ENCODE data around the gene PIK3AP1. TPM values are rescaled to one million over a fixed set of nuclear protein-coding genes. Genes with fewer than 3 reads are reported as not detected.

The PIK3AP1 gene
- total and polyA plus RNA-seq, 7 experiments from 2014 or later = 0.46 to 68.1 (median 2.9) TPM

GRCh38 chr10:96646301-96646700 is 74.0 kb downstream of the PIK3AP1 start:
- ATAC-seq (no peak), DNase-seq (no peak)
- Mint-ChIP-seq H3K4me3 (no peak overlapping the region), H3K27me3 (no peaks in the 10 kb centered on the region), H3K27ac (no peak overlapping the region), H3K9me3 (no peaks in the 10 kb centered on the region), H3K36me3 (peaks cover 0 to 1% (median 0%) of the 10 kb centered on the region in 5 donors), H3K4me1 (peaks cover 8 to 36% (median 10%) of the 10 kb centered on the region in 7 donors)
- Histone ChIP-seq H3K27me3 (ENCODE audit: control insufficient read depth in 2 of 2, insufficient read depth in 2 of 2, low read length in 2 of 2) (no peaks in the 10 kb centered on the region), H3K4me3 (ENCODE audit: low read length) (no peak overlapping the region), H3K36me3 (ENCODE audit: control insufficient read depth in 2 of 3, insufficient read depth in 3 of 3, low read length in 3 of 3) (no peaks in the 10 kb centered on the region), H3K4me1 (ENCODE audit: control insufficient read depth in 2 of 2, insufficient read depth in 2 of 2, low read length in 2 of 2) (peaks cover 0 to 9% of the 10 kb centered on the region in 2 donors), H3K9me3 (ENCODE audit: control insufficient read depth in 2 of 3, low read length in 3 of 3) (no peaks in the 10 kb centered on the region), H3K27ac (ENCODE audit: low read depth, low read length) (no peak overlapping the region)
- CTCF ChIA-PET = interaction anchor here (0.7 kb wide), 2 partner anchors 74 to 181 kb away, joined by 3 read pairs; no protein-coding TSS in a partner anchor
- POLR2A ChIA-PET = no interaction called here
- intact Hi-C loops (cut with micrococcal nuclease) = no loop called here

GRCh38 chr10:96645191-96645721 is 75.1 kb downstream of the PIK3AP1 start:
- peak; percentile 69 for ATAC-seq
- H3K36me3 ChIP-seq (ENCODE audit: control insufficient read depth in 2 of 3, insufficient read depth in 3 of 3, low read length in 3 of 3) = no peaks in the 10 kb centered on the region
- CTCF ChIA-PET = interaction anchor here (0.6 kb wide), 1 partner anchor 156 kb away, joined by 3 read pairs; no protein-coding TSS in a partner anchor

GRCh38 chr10:96643920-96644319 is 76.4 kb downstream of the PIK3AP1 start:
- ATAC-seq (no peak), DNase-seq (peak in 1 of 9 donors; percentile 7)
- peaks cover 0 to 5% (median 0%) of the 10 kb centered on the region in 5 donors for H3K27me3 Mint-ChIP-seq
- H3K27me3 ChIP-seq (ENCODE audit: control insufficient read depth in 2 of 2, insufficient read depth in 2 of 2, low read length in 2 of 2) = no peaks in the 10 kb centered on the region
- no peak overlapping the region for H3K4me3 Mint-ChIP-seq
- H3K4me3 ChIP-seq (ENCODE audit: low read length) = no peak overlapping the region
- no peak overlapping the region for H3K27ac ChIP-seq (ENCODE audit: low read depth, low read length)
- ChIA-PET POLR2A (no interaction called here), CTCF (no interaction called here)
- peaks cover 0 to 30% (median 4%) of the 10 kb centered on the region in 7 donors for H3K4me1 Mint-ChIP-seq
- intact Hi-C loops (cut with micrococcal nuclease) = loop anchor here (1.0 to 5.0 kb wide), 4 partner anchors 57 to 383 kb away; partner anchors contain the start of gene TM9SF3 (in 2 of the 2)
- no peak overlapping the region for H3K27ac Mint-ChIP-seq
- H3K36me3 ChIP-seq (ENCODE audit: control insufficient read depth in 2 of 3, insufficient read depth in 3 of 3, low read length in 3 of 3) = no peaks in the 10 kb centered on the region
- H3K36me3 Mint-ChIP-seq = peaks cover 0 to 1% (median 0%) of the 10 kb centered on the region in 5 donors
- no peaks in the 10 kb centered on the region for H3K9me3 ChIP-seq (ENCODE audit: control insufficient read depth in 2 of 3, low read length in 3 of 3)
- no peaks in the 10 kb centered on the region for H3K9me3 Mint-ChIP-seq
- no peaks in the 10 kb centered on the region for H3K4me1 ChIP-seq (ENCODE audit: control insufficient read depth in 2 of 2, insufficient read depth in 2 of 2, low read length in 2 of 2)

More at GRCh38 chr10:96645191-96645721, 75.1 kb downstream of the PIK3AP1 start:
- H3K4me3 ChIP-seq (ENCODE audit: low read length) = no peak overlapping the region
- peaks cover 0 to 1% (median 0%) of the 10 kb centered on the region in 5 donors for H3K36me3 Mint-ChIP-seq
- no peaks in the 10 kb centered on the region for H3K27me3 ChIP-seq (ENCODE audit: control insufficient read depth in 2 of 2, insufficient read depth in 2 of 2, low read length in 2 of 2)
- H3K9me3 Mint-ChIP-seq = no peaks in the 10 kb centered on the region
- no peaks in the 10 kb centered on the region for H3K27me3 Mint-ChIP-seq
- H3K9me3 ChIP-seq (ENCODE audit: control insufficient read depth in 2 of 3, low read length in 3 of 3) = no peaks in the 10 kb centered on the region
- POLR2A ChIA-PET = no interaction called here
- no peaks in the 10 kb centered on the region for H3K4me1 ChIP-seq (ENCODE audit: control insufficient read depth in 2 of 2, insufficient read depth in 2 of 2, low read length in 2 of 2)
- no peak overlapping the region for H3K4me3 Mint-ChIP-seq
- H3K4me1 Mint-ChIP-seq = peaks cover 0 to 30% (median 5%) of the 10 kb centered on the region in 7 donors
- intact Hi-C loops (cut with micrococcal nuclease) = no loop called here
- H3K27ac Mint-ChIP-seq = no peak overlapping the region
- no peak for DNase-seq
- no peak overlapping the region for H3K27ac ChIP-seq (ENCODE audit: low read depth, low read length)

GRCh38 chr10:96642973-96643372 is 77.3 kb downstream of the PIK3AP1 start:
- Histone ChIP-seq H3K9me3 (ENCODE audit: control insufficient read depth in 2 of 3, low read length in 3 of 3) (no peaks in the 10 kb centered on the region), H3K27me3 (ENCODE audit: control insufficient read depth in 2 of 2, insufficient read depth in 2 of 2, low read length in 2 of 2) (no peaks in the 10 kb centered on the region), H3K27ac (ENCODE audit: low read depth, low read length) (no peak overlapping the region), H3K4me3 (ENCODE audit: low read length) (no peak overlapping the region), H3K36me3 (ENCODE audit: control insufficient read depth in 2 of 3, insufficient read depth in 3 of 3, low read length in 3 of 3) (no peaks in the 10 kb centered on the region), H3K4me1 (ENCODE audit: control insufficient read depth in 2 of 2, insufficient read depth in 2 of 2, low read length in 2 of 2) (no peaks in the 10 kb centered on the region)
- H3K9me3 Mint-ChIP-seq = no peaks in the 10 kb centered on the region
- CTCF ChIA-PET = interaction anchor here (0.6 kb wide), 1 partner anchor 20 kb away, joined by 4 read pairs; no protein-coding TSS in a partner anchor
- POLR2A ChIA-PET = no interaction called here
- ATAC-seq = peak; percentile 63
- H3K4me1 Mint-ChIP-seq = peaks cover 0 to 22% (median 4%) of the 10 kb centered on the region in 7 donors
- intact Hi-C loops (cut with micrococcal nuclease) = loop anchor here (1.0 to 5.0 kb wide), 3 partner anchors 56 to 384 kb away; partner anchors contain the start of gene TM9SF3 (in 2 of the 2)
- no peak overlapping the region for H3K4me3 Mint-ChIP-seq
- no peak overlapping the region for H3K27ac Mint-ChIP-seq
- peak in 2 of 9 donors; percentile 33 to 57 for DNase-seq
- H3K36me3 Mint-ChIP-seq = no peaks in the 10 kb centered on the region
- peaks cover 0 to 8% (median 0%) of the 10 kb centered on the region in 5 donors for H3K27me3 Mint-ChIP-seq

DNA sequence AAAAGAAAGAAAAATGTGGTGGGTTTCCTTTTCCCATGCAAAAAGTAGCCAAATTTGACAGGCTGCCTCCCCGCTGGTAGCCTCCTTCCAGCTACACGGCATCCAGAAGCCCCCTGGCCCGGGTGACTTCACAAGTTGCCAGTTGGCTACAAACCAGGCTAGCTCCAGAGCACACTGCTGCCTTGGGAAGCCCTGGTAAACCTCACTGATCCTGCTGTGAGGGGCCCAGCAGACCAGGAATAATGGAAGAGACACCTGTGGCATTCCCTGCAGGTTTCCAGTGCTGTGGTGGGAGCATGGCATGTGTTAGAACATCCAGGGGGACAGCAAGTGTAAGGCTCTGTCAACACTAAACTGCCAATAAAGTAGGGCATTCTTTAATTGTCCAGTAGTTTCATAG is 77.8 kb downstream of the PIK3AP1 start:
- Mint-ChIP-seq H3K27ac (no peak overlapping the region), H3K4me3 (no peak overlapping the region), H3K4me1 (peaks cover 0 to 18% (median 4%) of the 10 kb centered on the region in 7 donors), H3K9me3 (peaks cover 0 to 1% (median 0%) of the 10 kb centered on the region in 11 donors), H3K27me3 (peaks cover 0 to 11% (median 0%) of the 10 kb centered on the region in 5 donors), H3K36me3 (no peaks in the 10 kb centered on the region)
- H3K27ac ChIP-seq (ENCODE audit: low read depth, low read length) = no peak overlapping the region
- intact Hi-C loops (cut with micrococcal nuclease) = loop anchor here (5.0 kb wide), 2 partner anchors 55 to 385 kb away; partner anchors contain the start of gene TM9SF3 (in 2 of the 2)
- no peaks in the 10 kb centered on the region for H3K27me3 ChIP-seq (ENCODE audit: control insufficient read depth in 2 of 2, insufficient read depth in 2 of 2, low read length in 2 of 2)
- no peaks in the 10 kb centered on the region for H3K9me3 ChIP-seq (ENCODE audit: control insufficient read depth in 2 of 3, low read length in 3 of 3)
- no peak overlapping the region for H3K4me3 ChIP-seq (ENCODE audit: low read length)
- ATAC-seq (no peak), DNase-seq (no peak)
- ChIA-PET CTCF (interaction anchor here (0.6 kb wide), 1 partner anchor 231 kb away, joined by 3 read pairs; no protein-coding TSS in a partner anchor), POLR2A (no interaction called here)
- no peaks in the 10 kb centered on the region for H3K4me1 ChIP-seq (ENCODE audit: control insufficient read depth in 2 of 2, insufficient read depth in 2 of 2, low read length in 2 of 2)
- no peaks in the 10 kb centered on the region for H3K36me3 ChIP-seq (ENCODE audit: control insufficient read depth in 2 of 3, insufficient read depth in 3 of 3, low read length in 3 of 3)

DNA sequence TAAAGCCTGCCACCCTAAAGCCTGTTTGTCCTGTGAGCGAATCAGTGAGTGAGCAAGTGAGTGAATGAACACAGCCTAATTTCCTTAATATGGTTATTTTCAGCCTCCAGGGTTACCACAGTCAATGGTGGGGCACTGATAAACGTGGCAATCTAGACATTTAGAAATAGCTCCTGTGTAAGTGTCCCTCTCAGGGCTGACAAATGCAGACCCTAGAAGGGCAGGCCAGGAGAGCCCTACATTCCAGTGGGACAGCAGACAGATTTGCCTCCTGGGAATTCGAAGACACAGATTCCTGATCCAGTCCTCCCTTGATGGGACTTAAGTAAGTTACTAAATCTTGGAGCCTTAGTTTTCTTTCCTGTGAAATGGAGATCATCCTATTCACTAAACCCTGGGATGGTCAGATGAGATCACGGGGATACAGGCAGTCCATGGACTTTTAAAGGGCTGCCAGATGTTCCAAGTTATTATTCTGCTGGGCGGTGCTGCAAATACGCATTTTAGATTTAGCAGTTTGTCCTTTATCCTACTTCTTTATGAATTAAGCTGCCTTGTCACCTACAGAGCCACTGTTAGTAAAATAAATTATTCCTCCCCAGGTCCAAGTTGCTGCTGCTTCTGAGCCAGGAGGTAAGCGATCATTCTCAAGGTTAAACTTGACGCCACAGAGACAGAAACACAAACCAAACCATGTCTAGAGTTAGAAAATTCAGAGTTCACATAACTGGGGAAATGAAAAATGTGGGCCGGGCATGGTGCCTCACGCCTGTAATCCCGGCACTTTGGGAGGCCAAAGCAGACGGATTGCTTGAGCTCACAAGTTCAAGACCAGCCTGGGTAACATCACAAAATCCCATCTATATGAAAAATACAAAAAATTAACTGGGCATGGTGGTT is 78.7 kb downstream of the PIK3AP1 start:
- Mint-ChIP-seq H3K9me3 (peaks cover 0 to 1% (median 0%) of the 10 kb centered on the region in 11 donors), H3K27ac (peak overlapping the region in 1 of 9 donors; percentile 38), H3K36me3 (no peaks in the 10 kb centered on the region), H3K27me3 (peaks cover 0 to 11% (median 0%) of the 10 kb centered on the region in 5 donors), H3K4me1 (peaks cover 0 to 10% (median 4%) of the 10 kb centered on the region in 7 donors), H3K4me3 (no peak overlapping the region)
- no peaks in the 10 kb centered on the region for H3K27me3 ChIP-seq (ENCODE audit: control insufficient read depth in 2 of 2, insufficient read depth in 2 of 2, low read length in 2 of 2)
- no peak for DNase-seq
- intact Hi-C loops (cut with micrococcal nuclease) = loop anchor here (1.0 to 5.0 kb wide), 4 partner anchors 54 to 386 kb away; partner anchors contain the start of genes PIK3AP1 (in 2 of the 2) and TM9SF3 (in 2 of the 2)
- H3K9me3 ChIP-seq (ENCODE audit: control insufficient read depth in 2 of 3, low read length in 3 of 3) = no peaks in the 10 kb centered on the region
- no peaks in the 10 kb centered on the region for H3K36me3 ChIP-seq (ENCODE audit: control insufficient read depth in 2 of 3, insufficient read depth in 3 of 3, low read length in 3 of 3)
- POLR2A ChIA-PET = interaction anchor here (0.6 kb wide), 2 partner anchors 61 to 215 kb away, joined by 3 read pairs; no protein-coding TSS in a partner anchor
- CTCF ChIA-PET = interaction anchor here (0.6 to 1.3 kb wide), 3 partner anchors 18 to 1281 kb away, joined by 3 read pairs; no protein-coding TSS in a partner anchor
- no peaks in the 10 kb centered on the region for H3K4me1 ChIP-seq (ENCODE audit: control insufficient read depth in 2 of 2, insufficient read depth in 2 of 2, low read length in 2 of 2)
- no peak overlapping the region for H3K27ac ChIP-seq (ENCODE audit: low read depth, low read length)
- no peak overlapping the region for H3K4me3 ChIP-seq (ENCODE audit: low read length)
- ATAC-seq = no peak
